H9 (cell line): ENCODE data around the gene CARS1. TPM values are rescaled to one million over a fixed set of nuclear protein-coding genes. Genes with fewer than 3 reads are reported as not detected.

Experiments used
- DNase-seq: peaks from one replicate; pipeline ENCODE4 v3.0.0-alpha.2; 2017
- H2AFZ ChIP-seq: one replicate; pipeline ENCODE4 v1.6.1; 2013; ENCODE audit warnings: mild to moderate bottlenecking, low read length, control low read depth, moderate library complexity
- H2AK5ac ChIP-seq: 2 replicates; pipeline ENCODE4 v1.6.1; 2013; ENCODE audit warnings: low read length, control low read depth, mixed read lengths; ENCODE audit not compliant: insufficient read length
- H2BK120ac ChIP-seq: one replicate; pipeline ENCODE4 v1.6.1; 2013; ENCODE audit warnings: low read depth, mild to moderate bottlenecking, low read length, control low read depth, inconsistent platforms; ENCODE audit not compliant: poor library complexity, severe bottlenecking
- H2BK12ac ChIP-seq: 2 replicates; pipeline ENCODE4 v1.6.1; 2013; ENCODE audit warnings: low read length, control low read depth, mixed read lengths, low read depth; ENCODE audit not compliant: insufficient read length
- H2BK15ac ChIP-seq: 2 replicates; pipeline ENCODE4 v1.6.1; 2013; ENCODE audit warnings: low read depth, low read length, control low read depth
- H2BK20ac ChIP-seq: one replicate; pipeline ENCODE4 v1.6.1; 2013; ENCODE audit warnings: low read depth, mild to moderate bottlenecking, low read length, control low read depth, inconsistent platforms; ENCODE audit not compliant: poor library complexity, severe bottlenecking
- H2BK5ac ChIP-seq: 2 replicates; pipeline ENCODE4 v1.6.1; 2013; ENCODE audit warnings: low read length, control low read depth, mixed read lengths; ENCODE audit not compliant: insufficient read length
- H3K14ac ChIP-seq: 2 replicates; pipeline ENCODE4 v1.6.1; 2013; ENCODE audit warnings: low read length, control low read depth; ENCODE audit not compliant: insufficient read depth
- H3K18ac ChIP-seq: 2 replicates; pipeline ENCODE4 v1.6.1; 2013; ENCODE audit warnings: low read depth, mild to moderate bottlenecking, mixed read lengths, low read length, control low read depth; ENCODE audit not compliant: insufficient read length
- H3K23ac ChIP-seq: 2 replicates; pipeline ENCODE4 v1.6.1; 2013; ENCODE audit warnings: low read length, control low read depth, mixed read lengths, low read depth; ENCODE audit not compliant: insufficient read length
- H3K23me2 ChIP-seq: 2 replicates; pipeline ENCODE4 v1.6.1; 2013; ENCODE audit warnings: low read depth, mild to moderate bottlenecking, mixed read lengths, low read length, control low read depth; ENCODE audit not compliant: insufficient read length, poor library complexity, severe bottlenecking
- H3K27ac ChIP-seq: 2 replicates; pipeline ENCODE4 v1.5.1; 2013; ENCODE audit warnings: low read length, control low read depth, mixed read lengths, low read depth; ENCODE audit not compliant: insufficient read length
- H3K27me3 ChIP-seq: 2 replicates; pipeline ENCODE4 v1.6.1; 2013; ENCODE audit warnings: low read length, control low read depth, inconsistent platforms; ENCODE audit not compliant: insufficient read depth
- H3K4ac ChIP-seq: 2 replicates; pipeline ENCODE4 v1.6.1; 2013; ENCODE audit warnings: low read depth, mild to moderate bottlenecking, control low read depth, inconsistent platforms, low read length, moderate library complexity
- H3K4me1 ChIP-seq: 2 replicates; pipeline ENCODE4 v1.6.1; 2013; ENCODE audit warnings: low read length, control low read depth, inconsistent platforms; ENCODE audit not compliant: insufficient read depth
- H3K4me2 ChIP-seq: 2 replicates; pipeline ENCODE4 v1.6.1; 2013; ENCODE audit warnings: low read length, control low read depth, mixed read lengths; ENCODE audit not compliant: insufficient read length, insufficient read depth
- H3K56ac ChIP-seq: 2 replicates; pipeline ENCODE4 v1.6.1; 2013; ENCODE audit warnings: low read depth, mild to moderate bottlenecking, mixed read lengths, low read length, control low read depth; ENCODE audit not compliant: insufficient read length
- H3K79me1 ChIP-seq: 2 replicates; pipeline ENCODE4 v1.6.1; 2013; ENCODE audit warnings: low read depth, mild to moderate bottlenecking, moderate library complexity, low read length, control low read depth, inconsistent platforms; ENCODE audit not compliant: insufficient read depth, poor library complexity, severe bottlenecking
- H3K79me2 ChIP-seq: 2 replicates; pipeline ENCODE4 v1.6.1; 2013; ENCODE audit warnings: low read length, control low read depth, inconsistent platforms; ENCODE audit not compliant: insufficient read depth
- H3K9ac ChIP-seq: 2 replicates; pipeline ENCODE4 v1.6.1; 2013; ENCODE audit warnings: low read length, control low read depth, mixed read lengths; ENCODE audit not compliant: insufficient read length; ENCODE audit errors: extremely low read depth
- H3K9me3 ChIP-seq: one replicate; pipeline ENCODE4 v1.6.1; 2013; ENCODE audit warnings: low read depth, low read length, inconsistent platforms; ENCODE audit not compliant: control insufficient read depth
- H3T11ph ChIP-seq: one replicate; pipeline ENCODE4 v1.6.1; 2013; ENCODE audit warnings: mild to moderate bottlenecking, low read length, control low read depth, inconsistent platforms
- H4K20me1 ChIP-seq: one replicate; pipeline ENCODE4 v1.6.1; 2013; ENCODE audit not compliant: control insufficient read depth, insufficient read length, insufficient read depth
- H4K5ac ChIP-seq: 2 replicates; pipeline ENCODE4 v1.6.1; 2013; ENCODE audit warnings: low read depth, mild to moderate bottlenecking, mixed read lengths, low read length, control low read depth; ENCODE audit not compliant: insufficient read length
- H4K8ac ChIP-seq: replicated peaks from 2 replicates; pipeline ENCODE4 v1.6.1; 2013; ENCODE audit warnings: low read length, control low read depth, mixed read lengths, low read depth; ENCODE audit not compliant: insufficient read length
- H4K91ac ChIP-seq: 2 replicates; pipeline ENCODE4 v1.6.1; 2013; ENCODE audit warnings: low read depth, mild to moderate bottlenecking, moderate library complexity, mixed read lengths, low read length, control low read depth; ENCODE audit not compliant: insufficient read length
- H3K27ac Mint-ChIP-seq, 3 experiments: 2 replicates in 2 of 3; 3 replicates in 1 of 3; pipeline ENCODE4 v1.8.0; 2020 to 2021; ENCODE audit warnings: mixed read lengths in 3 of 3, mild to moderate bottlenecking in 1 of 3, moderate library complexity in 1 of 3
- H3K27me3 Mint-ChIP-seq: 2 replicates; pipeline ENCODE4 v1.8.0; 2021; ENCODE audit warnings: low read depth, mild to moderate bottlenecking, moderate library complexity, mixed read lengths
- H3K36me3 Mint-ChIP-seq, 3 experiments: 2 replicates in 2 of 3; 3 replicates in 1 of 3; pipeline ENCODE4 v1.8.0; 2020 to 2021; ENCODE audit warnings: low read depth in 3 of 3, mixed read lengths in 3 of 3; ENCODE audit not compliant: insufficient read depth in 1 of 3
- H3K4me1 Mint-ChIP-seq, 2 experiments: 2 replicates each; pipeline ENCODE4 v1.8.0; 2020; ENCODE audit warnings: mixed read lengths in 2 of 2
- H3K4me3 Mint-ChIP-seq, 2 experiments: 2 replicates in 1 of 2; 3 replicates in 1 of 2; pipeline ENCODE4 v1.8.0; 2020 to 2021; ENCODE audit warnings: mild to moderate bottlenecking in 2 of 2, mixed read lengths in 2 of 2, moderate library complexity in 1 of 2
- H3K9me3 Mint-ChIP-seq, 2 experiments: 2 replicates in 1 of 2; 3 replicates in 1 of 2; pipeline ENCODE4 v1.8.0; 2020; ENCODE audit warnings: mild to moderate bottlenecking in 2 of 2, mixed read lengths in 2 of 2, moderate library complexity in 1 of 2
- CTCF ChIP-seq: fragments of 200-600 bp; sonication (generic); conservative IDR thresholded peaks from 3 replicates; pipeline ENCODE4 v1.8.0; 2021; ENCODE audit warnings: antibody characterized with exemption, mild to moderate bottlenecking
- WGBS: extraction: QIAGEN DNeasy Blood & Tissue Kit; methylation state at CpG from one replicate; pipeline ENCODE4 v1.1.7; 2013; ENCODE audit warnings: missing lambda C conversion rate, low lambda C conversion rate, mixed read lengths; ENCODE audit not compliant: insufficient read length; ENCODE audit errors: extremely low coverage; 5-methylcytosine and 5-hydroxymethylcytosine counted together
- total RNA-seq: library from RNA; stranded (reverse); gene quantifications from 2 replicates; pipeline ENCODE4 v1.2.1, GENCODE V29; 2021

The CARS1 gene
- total RNA-seq, 1 experiment from 2014 or later: 92.3 TPM

GRCh38 chr11:3052109-3052479 is 5.1 kb downstream of the CARS1 start:
- H3K23ac ChIP-seq: no peak overlapping the region
- H3K27ac ChIP-seq: no peak overlapping the region
- H3K18ac ChIP-seq: no peak overlapping the region
- no peak overlapping the region for H4K5ac ChIP-seq
- Mint-ChIP-seq H3K4me1 (peaks cover 38 to 45% of the 10 kb centered on the region in 2 experiments), H3K27ac (no peak overlapping the region), H3K4me3 (no peak overlapping the region), H3K27me3 (no peaks in the 10 kb centered on the region), H3K9me3 (no peaks in the 10 kb centered on the region), H3K36me3 (peaks cover 9 to 37% (median 36%) of the 10 kb centered on the region in 3 experiments; a peak in 6 of 7 replicates)
- no peak overlapping the region for H4K91ac ChIP-seq
- peaks cover 5% of the 10 kb centered on the region for H3K23me2 ChIP-seq
- H3K79me1 ChIP-seq: peaks cover 11% of the 10 kb centered on the region
- no peak overlapping the region for H3K4me2 ChIP-seq
- no peak overlapping the region for H2AFZ ChIP-seq
- no peak overlapping the region for H3T11ph ChIP-seq
- H2BK120ac ChIP-seq: no peak overlapping the region
- no peak overlapping the region for H3K4ac ChIP-seq
- H4K20me1 ChIP-seq: no peaks in the 10 kb centered on the region
- H3K4me1 ChIP-seq: no peaks in the 10 kb centered on the region
- peaks cover 38% of the 10 kb centered on the region; the same call in 1 of the 2 replicates for H3K79me2 ChIP-seq
- DNase-seq: no peak
- H3K9ac ChIP-seq: no peak overlapping the region
- no peaks in the 10 kb centered on the region for H3K27me3 ChIP-seq
- no peak overlapping the region for H2BK12ac ChIP-seq
- no peaks in the 10 kb centered on the region for H3K9me3 ChIP-seq
- H2BK5ac ChIP-seq: no peak overlapping the region
- no CpG with 5 or more reads among the region's 14 CpGs for WGBS
- no peak overlapping the region for H2AK5ac ChIP-seq
- no peak overlapping the region for H2BK15ac ChIP-seq
- H3K14ac ChIP-seq: no peak overlapping the region
- H2BK20ac ChIP-seq: no peak overlapping the region
- H4K8ac ChIP-seq: no peak overlapping the region
- no peak for TF ChIP-seq CTCF
- H3K56ac ChIP-seq: no peak overlapping the region
